Astrocyte (in vitro differentiated cells and primary cell): ENCODE measurements around the gene HSF2BP.

Source experiments
- EZH2 ChIP-seq: IDR thresholded peaks from 2 replicates; pipeline ENCODE4 v1.6.1; 2012; ENCODE audit warnings: mild to moderate bottlenecking, low read length, inconsistent platforms; ENCODE audit not compliant: insufficient read depth
- TF ChIP-seq, protein P1 (sequence below): IDR thresholded peaks from 2 replicates; pipeline ENCODE4 v1.5.1; 2011; ENCODE audit warnings: low read depth, mild to moderate bottlenecking, inconsistent platforms, low read length, moderate library complexity; ENCODE audit not compliant: insufficient read depth

- TF ChIP-seq, protein P1, sequence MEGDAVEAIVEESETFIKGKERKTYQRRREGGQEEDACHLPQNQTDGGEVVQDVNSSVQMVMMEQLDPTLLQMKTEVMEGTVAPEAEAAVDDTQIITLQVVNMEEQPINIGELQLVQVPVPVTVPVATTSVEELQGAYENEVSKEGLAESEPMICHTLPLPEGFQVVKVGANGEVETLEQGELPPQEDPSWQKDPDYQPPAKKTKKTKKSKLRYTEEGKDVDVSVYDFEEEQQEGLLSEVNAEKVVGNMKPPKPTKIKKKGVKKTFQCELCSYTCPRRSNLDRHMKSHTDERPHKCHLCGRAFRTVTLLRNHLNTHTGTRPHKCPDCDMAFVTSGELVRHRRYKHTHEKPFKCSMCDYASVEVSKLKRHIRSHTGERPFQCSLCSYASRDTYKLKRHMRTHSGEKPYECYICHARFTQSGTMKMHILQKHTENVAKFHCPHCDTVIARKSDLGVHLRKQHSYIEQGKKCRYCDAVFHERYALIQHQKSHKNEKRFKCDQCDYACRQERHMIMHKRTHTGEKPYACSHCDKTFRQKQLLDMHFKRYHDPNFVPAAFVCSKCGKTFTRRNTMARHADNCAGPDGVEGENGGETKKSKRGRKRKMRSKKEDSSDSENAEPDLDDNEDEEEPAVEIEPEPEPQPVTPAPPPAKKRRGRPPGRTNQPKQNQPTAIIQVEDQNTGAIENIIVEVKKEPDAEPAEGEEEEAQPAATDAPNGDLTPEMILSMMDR: no peak
- TF ChIP-seq EZH2: no peak
Observed at GRCh38 chr21:43608664-43609063, 50.6 kb downstream of the HSF2BP start.
